Measurements from ENCODE around the gene RDH8.

RDH8 gene

GRCh38 chr19:9996541-9996940 is 16.7 kb upstream of the RDH8 start:
- no peaks in the 10 kb centered on the region for H3K4me1 ChIP-seq (ENCODE audit: low read length)
- H3K79me2 ChIP-seq (ENCODE audit: low read length): no peaks in the 10 kb centered on the region
- no peaks in the 10 kb centered on the region for H4K20me1 ChIP-seq (ENCODE audit: insufficient read depth, low read length)
- H3K9me2 ChIP-seq (replicated peaks; ENCODE audit: insufficient read depth, low read length): no peaks in the 10 kb centered on the region
- H3K9ac ChIP-seq (ENCODE audit: low read length): no peak overlapping the region
- H3F3A ChIP-seq (ENCODE audit: insufficient read depth, low read length): no peaks in the 10 kb centered on the region
- H3K27ac ChIP-seq (ENCODE audit: low read length): no peak overlapping the region
- H3K27me3 ChIP-seq (replicated peaks; ENCODE audit: insufficient read depth, low read length): peaks cover 66% of the 10 kb centered on the region
- H3K4me3 ChIP-seq (ENCODE audit: low read length): no peak overlapping the region
- H3K36me3 ChIP-seq (replicated peaks; ENCODE audit: insufficient read depth, low read length): no peaks in the 10 kb centered on the region
- TF ChIP-seq EZH2phosphoT487 (IDR thresholded peaks at IDR 0.05; ENCODE audit: low read length) (no peak), EZH2 (optimal IDR thresholded peaks at IDR 0.05; ENCODE audit: low read depth, low read length) (no peak), CTCF (IDR thresholded peaks at IDR 0.05; ENCODE audit: low read length) (no peak)
- H3K4me2 ChIP-seq (ENCODE audit: low read depth, low read length): no peak overlapping the region
- no peaks in the 10 kb centered on the region for H3K9me3 ChIP-seq (replicated peaks; ENCODE audit: insufficient read depth, low read length)
- DNase-seq: no peak
- no peak overlapping the region for H2AFZ ChIP-seq (ENCODE audit: low read length)

DNA sequence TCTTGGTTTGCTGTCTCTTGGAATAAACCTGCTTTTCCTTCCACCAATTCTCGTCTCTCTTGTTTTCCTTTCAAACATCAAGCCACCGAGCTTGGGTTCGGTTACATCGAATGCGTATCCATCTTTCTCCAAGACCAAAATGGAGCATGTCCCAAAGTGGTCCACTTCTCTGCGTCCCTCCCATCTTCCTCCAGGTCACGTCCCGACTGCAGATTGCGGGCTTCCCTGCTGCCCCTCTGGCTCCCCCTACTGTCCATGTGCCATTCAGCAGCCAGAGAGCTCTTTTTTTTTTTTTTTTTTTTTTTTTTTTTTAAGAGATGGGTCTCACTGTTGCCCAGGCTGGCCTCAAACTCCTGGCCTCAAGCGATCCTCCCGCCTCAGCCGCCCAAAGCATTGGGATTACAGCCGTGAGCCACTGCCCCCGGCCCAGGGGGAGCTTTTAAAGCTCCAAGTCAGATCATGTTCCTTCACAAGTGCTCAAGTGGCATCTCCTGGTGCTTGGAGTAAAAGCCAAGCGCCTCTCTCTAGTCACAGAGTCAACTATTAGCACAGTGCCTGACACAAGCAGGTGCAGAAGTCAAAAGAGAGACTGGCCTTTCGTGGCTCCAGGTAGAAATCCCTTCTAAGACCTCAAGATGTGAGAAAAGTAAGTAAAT is 13.0 kb upstream of the RDH8 start:
- Histone ChIP-seq H4K20me1 (ENCODE audit: insufficient read depth, low read length) (no peaks in the 10 kb centered on the region), H2AFZ (ENCODE audit: low read length) (0 out of 2 replicates have a peak overlapping the region, but pooled peaks have one; percentile 46), H3K9ac (ENCODE audit: low read length) (no peak overlapping the region), H3K4me2 (ENCODE audit: low read depth, low read length) (peak overlapping the region; percentile 11; the same call in 1 of the 2 replicates), H3K27me3 (replicated peaks; ENCODE audit: insufficient read depth, low read length) (peaks cover 65% of the 10 kb centered on the region), H3K9me3 (replicated peaks; ENCODE audit: insufficient read depth, low read length) (no peaks in the 10 kb centered on the region), H3F3A (ENCODE audit: insufficient read depth, low read length) (no peaks in the 10 kb centered on the region), H3K79me2 (ENCODE audit: low read length) (no peaks in the 10 kb centered on the region), H3K4me1 (ENCODE audit: low read length) (no peaks in the 10 kb centered on the region; the same call in 1 of the 2 replicates), H3K27ac (ENCODE audit: low read length) (no peak overlapping the region), H3K4me3 (ENCODE audit: low read length) (no peak overlapping the region), H3K36me3 (replicated peaks; ENCODE audit: insufficient read depth, low read length) (no peaks in the 10 kb centered on the region), H3K9me2 (replicated peaks; ENCODE audit: insufficient read depth, low read length) (no peaks in the 10 kb centered on the region)
- TF ChIP-seq EZH2 (optimal IDR thresholded peaks at IDR 0.05; ENCODE audit: low read depth, low read length): no peak
- TF ChIP-seq CTCF (IDR thresholded peaks at IDR 0.05; ENCODE audit: low read length): peak; percentile 67
- DNase-seq: peak; percentile 55

GRCh38 chr19:10001899-10002298 is 11.4 kb upstream of the RDH8 start:
- Histone ChIP-seq H3K4me1 (ENCODE audit: low read length) (no peaks in the 10 kb centered on the region; the same call in 1 of the 2 replicates), H3K4me2 (ENCODE audit: low read depth, low read length) (no peak overlapping the region), H3K36me3 (replicated peaks; ENCODE audit: insufficient read depth, low read length) (no peaks in the 10 kb centered on the region), H3K9me3 (replicated peaks; ENCODE audit: insufficient read depth, low read length) (no peaks in the 10 kb centered on the region), H4K20me1 (ENCODE audit: insufficient read depth, low read length) (no peaks in the 10 kb centered on the region), H3K4me3 (ENCODE audit: low read length) (no peak overlapping the region), H3K9ac (ENCODE audit: low read length) (no peak overlapping the region), H2AFZ (ENCODE audit: low read length) (no peak overlapping the region), H3K27me3 (replicated peaks; ENCODE audit: insufficient read depth, low read length) (peaks cover 67% of the 10 kb centered on the region), H3F3A (ENCODE audit: insufficient read depth, low read length) (no peaks in the 10 kb centered on the region), H3K79me2 (ENCODE audit: low read length) (no peaks in the 10 kb centered on the region), H3K9me2 (replicated peaks; ENCODE audit: insufficient read depth, low read length) (no peaks in the 10 kb centered on the region), H3K27ac (ENCODE audit: low read length) (no peak overlapping the region)
- TF ChIP-seq CTCF (IDR thresholded peaks at IDR 0.05; ENCODE audit: low read length) (peak; percentile 23), EZH2phosphoT487 (IDR thresholded peaks at IDR 0.05; ENCODE audit: low read length) (no peak)
- DNase-seq: no peak
